IMR-90 (cell line): Measurements from ENCODE around the gene CCDC54.

Experiments used
- BHLHE40 ChIP-seq: fragments of 150-350 bp; IDR thresholded peaks from 2 replicates; pipeline ENCODE4 v1.6.1; 2016; ENCODE audit warnings: mild to moderate bottlenecking, low read depth, low read length
- MAFK ChIP-seq: IDR thresholded peaks from 2 replicates; pipeline ENCODE4 v1.6.1; 2012; ENCODE audit warnings: low read depth, low read length, improper control_type of control experiment
- MXI1 ChIP-seq: IDR thresholded peaks from 2 replicates; pipeline ENCODE4 v1.6.1; 2012; ENCODE audit warnings: low read depth, mild to moderate bottlenecking, low read length, moderate library complexity, borderline replicate concordance
- NFE2L2 ChIP-seq: fragments of 150-350 bp; IDR thresholded peaks from 2 replicates; pipeline ENCODE4 v1.6.1; 2016; ENCODE audit warnings: low read depth, mild to moderate bottlenecking, low read length
- POLR2A ChIP-seq: IDR thresholded peaks from 2 replicates; pipeline ENCODE4 v1.6.1; 2012; ENCODE audit warnings: mild to moderate bottlenecking, low read depth, low read length
- RAD21 ChIP-seq: IDR thresholded peaks from 2 replicates; pipeline ENCODE4 v1.6.1; 2012; ENCODE audit warnings: low read length, improper control_type of control experiment
- SMC3 ChIP-seq: fragments of 150-350 bp; IDR thresholded peaks from 2 replicates; pipeline ENCODE4 v1.6.1; 2016; ENCODE audit warnings: low read depth, mild to moderate bottlenecking, antibody characterized with exemption, low read length, moderate library complexity
- TF ChIP-seq, protein P1 (sequence below): conservative IDR thresholded peaks from 2 replicates; pipeline ENCODE4 v1.5.1; 2012; ENCODE audit warnings: mild to moderate bottlenecking, low read depth, low read length, improper control_type of control experiment

DNA sequence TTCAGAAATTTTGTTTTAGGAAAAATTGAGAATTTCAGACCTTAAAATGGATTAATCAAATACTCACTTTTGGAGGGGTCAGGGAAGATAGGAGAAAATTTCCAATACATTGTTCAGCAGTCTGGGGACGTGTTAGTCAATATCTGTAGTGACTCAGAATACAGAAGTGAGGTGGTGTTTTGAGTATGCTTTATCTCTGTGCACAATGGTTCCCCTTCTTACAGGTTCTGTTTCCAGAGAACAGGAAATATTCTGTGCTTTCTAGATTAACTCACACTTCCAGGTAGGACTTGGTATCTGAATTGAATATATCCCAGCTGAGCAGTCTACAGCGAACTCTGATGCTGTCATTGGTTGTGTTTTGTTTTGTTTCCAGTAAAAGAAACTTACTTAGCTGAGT, 30.7 kb upstream of the CCDC54 start:
- TF ChIP-seq, protein P1, sequence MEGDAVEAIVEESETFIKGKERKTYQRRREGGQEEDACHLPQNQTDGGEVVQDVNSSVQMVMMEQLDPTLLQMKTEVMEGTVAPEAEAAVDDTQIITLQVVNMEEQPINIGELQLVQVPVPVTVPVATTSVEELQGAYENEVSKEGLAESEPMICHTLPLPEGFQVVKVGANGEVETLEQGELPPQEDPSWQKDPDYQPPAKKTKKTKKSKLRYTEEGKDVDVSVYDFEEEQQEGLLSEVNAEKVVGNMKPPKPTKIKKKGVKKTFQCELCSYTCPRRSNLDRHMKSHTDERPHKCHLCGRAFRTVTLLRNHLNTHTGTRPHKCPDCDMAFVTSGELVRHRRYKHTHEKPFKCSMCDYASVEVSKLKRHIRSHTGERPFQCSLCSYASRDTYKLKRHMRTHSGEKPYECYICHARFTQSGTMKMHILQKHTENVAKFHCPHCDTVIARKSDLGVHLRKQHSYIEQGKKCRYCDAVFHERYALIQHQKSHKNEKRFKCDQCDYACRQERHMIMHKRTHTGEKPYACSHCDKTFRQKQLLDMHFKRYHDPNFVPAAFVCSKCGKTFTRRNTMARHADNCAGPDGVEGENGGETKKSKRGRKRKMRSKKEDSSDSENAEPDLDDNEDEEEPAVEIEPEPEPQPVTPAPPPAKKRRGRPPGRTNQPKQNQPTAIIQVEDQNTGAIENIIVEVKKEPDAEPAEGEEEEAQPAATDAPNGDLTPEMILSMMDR = no peak
- TF ChIP-seq BHLHE40 (no peak), POLR2A (no peak), MXI1 (no peak), NFE2L2 (no peak), RAD21 (no peak), MAFK (no peak), SMC3 (no peak)
